ENCODE data around the gene RGS9BP.
"Not testable (repeated sequence)": the region's sequence is repeated elsewhere in the genome, so short reads cannot be mapped to it uniquely, and the experiment has no call there.

RGS9BP gene, protein sequence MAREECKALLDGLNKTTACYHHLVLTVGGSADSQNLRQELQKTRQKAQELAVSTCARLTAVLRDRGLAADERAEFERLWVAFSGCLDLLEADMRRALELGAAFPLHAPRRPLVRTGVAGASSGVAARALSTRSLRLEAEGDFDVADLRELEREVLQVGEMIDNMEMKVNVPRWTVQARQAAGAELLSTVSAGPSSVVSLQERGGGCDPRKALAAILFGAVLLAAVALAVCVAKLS

DNA sequence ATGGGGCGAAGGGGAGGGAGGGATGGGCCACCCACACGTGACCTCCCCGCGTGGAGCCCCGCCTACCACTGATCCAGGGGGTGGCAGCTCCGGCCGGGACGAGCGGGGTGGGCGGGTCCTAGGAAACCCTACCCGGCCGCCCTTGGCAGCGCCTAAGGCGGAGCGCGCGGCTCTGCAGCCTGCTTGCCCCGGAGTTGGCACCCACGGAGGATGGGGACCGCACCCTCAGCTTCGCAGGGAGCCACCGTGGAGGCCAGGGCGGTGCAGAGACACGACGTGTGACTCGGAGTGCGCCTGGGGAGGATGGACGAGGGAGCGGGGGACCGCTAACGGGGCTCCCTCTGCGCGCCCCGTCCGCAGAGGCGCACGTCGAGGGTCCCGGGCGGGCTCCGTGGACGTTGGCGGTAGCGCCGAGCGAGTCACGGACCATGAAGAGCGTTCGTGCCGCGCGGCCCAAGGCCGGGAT lies at the start of gene RGS9BP:
TSS of gene RGS9BP (plus strand) at position 129 of the 466 bp plus-strand sequence. CDS start 416 bp downstream, outside the sequence.
- DNase-seq: peak; percentile 42

DNA sequence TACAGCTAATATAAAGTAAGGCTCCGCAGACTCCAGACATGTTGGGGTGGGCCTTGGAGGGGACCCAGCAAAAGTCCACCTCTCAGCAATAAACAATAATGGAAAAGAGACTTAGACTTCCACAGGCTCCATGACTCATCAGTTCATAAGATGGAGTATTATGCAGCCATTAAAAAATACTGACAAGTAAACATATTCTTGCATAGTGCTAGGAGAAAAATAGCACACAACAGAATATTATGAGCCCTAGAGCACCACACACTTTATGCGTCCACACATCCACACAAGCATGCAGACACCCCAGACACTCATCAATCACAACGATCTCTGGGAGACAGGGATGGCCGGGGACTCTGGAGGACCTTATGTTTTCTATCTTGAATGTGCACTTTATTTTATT lies 48.7 kb upstream of the RGS9BP start:
- DNase-seq: no peak

GRCh38 chr19:32627714-32628270 lies 47.9 kb upstream of the RGS9BP start:
- DNase-seq: no peak

DNA sequence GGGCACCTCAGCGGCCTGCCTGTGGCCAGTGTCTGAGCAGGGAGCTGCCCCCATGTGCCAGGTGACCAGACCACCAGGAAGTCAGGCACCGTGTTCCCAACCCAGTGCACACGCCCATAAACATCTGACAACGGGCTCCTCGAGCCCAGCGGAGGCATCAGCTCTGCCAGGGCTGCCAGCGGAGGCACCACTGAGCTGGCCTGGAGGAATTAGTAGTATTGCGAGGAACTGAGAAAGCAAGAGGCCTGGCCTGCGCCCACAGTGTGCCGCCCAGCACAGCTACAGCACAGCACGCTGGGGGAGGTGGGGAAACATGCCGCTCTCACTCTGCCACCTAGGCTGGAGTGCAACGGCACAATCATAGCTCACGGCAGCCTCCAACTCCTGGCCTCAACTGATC lies 45.3 kb upstream of the RGS9BP start:
- DNase-seq: no peak

DNA sequence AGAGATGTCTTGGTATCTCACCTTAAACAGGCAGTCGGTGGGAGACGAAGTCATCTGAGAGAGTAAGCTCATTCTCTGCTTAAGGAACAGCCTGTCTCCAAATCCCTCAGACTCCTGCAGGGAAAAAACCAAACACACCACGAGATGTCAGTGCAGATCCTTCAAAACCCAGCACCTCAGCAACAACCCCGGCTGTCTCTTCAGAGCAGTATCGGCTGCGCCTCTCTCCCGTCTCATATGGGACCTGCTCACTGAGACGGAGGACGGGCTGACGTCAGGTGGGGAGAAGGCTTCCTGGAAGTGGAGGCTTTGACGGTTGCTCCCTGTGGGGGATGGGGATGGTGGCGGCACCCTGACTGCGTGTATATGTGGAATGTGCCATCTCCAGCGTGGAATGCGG lies 44.3 kb upstream of the RGS9BP start:
- no peak for DNase-seq

DNA sequence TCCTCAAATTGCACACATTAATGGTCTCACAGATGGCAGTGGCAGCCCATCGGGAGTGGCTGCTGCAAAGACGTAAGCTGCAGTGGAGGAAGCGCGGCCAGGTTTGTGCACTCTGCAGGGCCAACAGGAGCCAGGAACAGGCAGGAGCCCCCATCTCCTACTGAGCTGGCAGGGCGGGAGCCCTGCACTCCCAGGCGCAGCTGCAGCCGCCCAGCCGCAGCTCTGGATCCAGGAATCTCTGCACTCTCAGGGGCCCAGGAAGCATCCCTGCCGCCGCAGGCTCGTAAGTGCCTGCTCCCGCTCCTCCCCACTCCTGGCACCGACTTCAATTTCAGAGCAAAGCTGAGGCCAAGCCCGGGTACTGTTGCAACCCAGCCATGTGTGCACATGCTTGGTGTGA lies 38.2 kb upstream of the RGS9BP start:
- no peak for DNase-seq

DNA sequence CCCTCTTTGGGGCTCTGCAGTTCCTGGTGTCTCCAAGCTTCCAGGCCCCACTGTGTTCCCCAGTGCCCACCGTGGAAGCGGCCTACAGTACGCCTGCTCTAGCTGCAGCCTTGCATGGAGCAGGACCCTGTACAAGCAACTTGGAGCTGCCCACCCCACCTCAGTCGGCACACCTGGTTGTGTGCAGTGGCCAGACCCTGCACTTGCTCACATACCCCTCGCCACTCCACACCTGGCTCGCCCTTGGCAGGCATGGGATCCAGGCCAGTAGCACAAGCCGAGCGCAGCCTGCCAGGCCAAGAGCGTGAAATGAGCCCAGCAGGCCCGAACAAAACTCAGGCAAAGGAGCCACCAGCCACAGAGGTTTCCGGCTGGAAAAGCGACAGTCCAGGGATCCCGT lies 37.0 kb upstream of the RGS9BP start:
- no peak for DNase-seq

GRCh38 chr19:32642771-32643170 lies 32.9 kb upstream of the RGS9BP start:
- DNase-seq: no peak

GRCh38 chr19:32646556-32646955 lies 29.1 kb upstream of the RGS9BP start:
- DNase-seq: no peak

DNA sequence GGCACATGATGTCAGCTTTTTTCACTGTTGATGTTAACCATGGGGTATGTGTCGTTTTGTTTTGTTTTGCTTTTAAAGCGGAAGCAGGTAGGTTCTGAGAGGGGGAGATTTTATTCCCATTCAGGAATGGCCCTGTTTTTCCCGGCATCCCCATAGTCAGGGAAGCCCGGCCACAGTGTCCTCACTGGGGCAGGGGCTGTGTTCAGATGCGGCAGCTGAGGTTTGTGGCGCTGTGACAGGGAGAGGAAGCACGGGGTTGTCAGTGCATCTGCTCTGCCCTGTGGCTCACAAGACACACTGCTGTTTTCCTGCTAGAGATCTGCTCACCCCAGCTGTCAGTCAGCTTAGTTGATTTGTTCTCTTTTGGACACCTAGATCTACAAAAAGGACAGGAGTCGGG lies 28.3 kb upstream of the RGS9BP start:
- DNase-seq: no peak

DNA sequence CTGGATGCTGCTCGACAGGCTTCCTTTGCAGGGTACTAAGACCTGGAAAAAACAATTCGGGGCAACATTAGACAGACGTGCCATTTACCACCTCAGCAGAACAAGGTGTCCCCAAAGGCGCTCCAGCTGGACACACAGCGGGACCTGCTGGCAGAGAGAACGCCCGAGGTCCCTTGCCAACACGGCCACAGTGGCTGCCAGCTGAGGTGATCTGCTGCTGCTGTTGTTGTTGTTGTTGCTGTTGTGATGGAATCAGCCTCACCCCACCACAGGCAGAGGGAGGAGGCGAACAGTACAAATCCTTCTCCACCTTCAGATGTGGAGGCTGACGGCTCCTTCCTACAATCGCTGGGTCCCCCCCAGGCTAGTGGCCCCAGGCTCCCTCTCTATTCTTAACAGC lies 25.9 kb upstream of the RGS9BP start:
- no peak for DNase-seq

DNA sequence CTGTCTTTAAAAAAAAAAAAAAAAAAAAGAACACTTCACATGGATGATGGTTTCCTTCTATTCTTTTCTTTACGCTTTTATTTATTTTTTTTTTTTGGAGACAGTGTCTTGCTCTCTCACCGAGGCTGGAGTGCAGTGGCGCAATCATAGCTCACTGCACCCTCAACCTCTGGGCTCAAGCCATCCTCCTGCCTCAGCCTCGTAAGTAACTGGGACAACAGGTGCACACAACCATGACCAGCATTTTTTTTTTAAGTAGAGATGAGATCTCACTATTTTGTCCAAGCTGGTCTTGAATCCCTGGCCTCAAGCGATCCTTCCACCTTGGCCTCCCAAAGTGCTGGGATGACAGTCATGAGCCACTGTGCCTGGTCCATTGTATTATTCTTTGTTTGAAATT lies 25.0 kb upstream of the RGS9BP start:
- no peak for DNase-seq

GRCh38 chr19:32651729-32652140 lies 23.9 kb upstream of the RGS9BP start:
- DNase-seq: no peak

DNA sequence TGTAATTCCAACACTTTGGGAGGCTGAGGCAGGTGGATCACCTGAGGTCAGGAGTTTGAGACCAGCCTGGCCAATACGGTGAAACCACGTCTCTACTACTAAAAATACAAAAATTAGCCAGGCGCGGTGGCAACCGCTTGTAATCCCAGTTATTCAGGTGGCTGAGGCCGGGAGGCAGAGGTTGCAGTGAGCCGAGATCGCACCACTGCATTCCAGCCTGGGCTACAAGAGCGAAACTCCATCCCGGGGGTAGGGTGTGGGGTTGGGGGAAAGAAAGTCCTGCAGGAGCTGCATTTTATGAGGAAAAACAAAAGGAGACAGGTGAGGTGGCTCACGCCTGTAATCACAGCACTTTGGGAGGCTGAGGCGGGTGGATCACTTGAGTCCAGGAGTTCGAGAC lies 23.3 kb upstream of the RGS9BP start:
- DNase-seq: not testable (repeated sequence)

- DNase-seq: no peak
Observed at GRCh38 chr19:32652894-32653598, 22.6 kb upstream of the RGS9BP start.

GRCh38 chr19:32653599-32653915 lies 22.1 kb upstream of the RGS9BP start:
- DNase-seq: no peak

DNA sequence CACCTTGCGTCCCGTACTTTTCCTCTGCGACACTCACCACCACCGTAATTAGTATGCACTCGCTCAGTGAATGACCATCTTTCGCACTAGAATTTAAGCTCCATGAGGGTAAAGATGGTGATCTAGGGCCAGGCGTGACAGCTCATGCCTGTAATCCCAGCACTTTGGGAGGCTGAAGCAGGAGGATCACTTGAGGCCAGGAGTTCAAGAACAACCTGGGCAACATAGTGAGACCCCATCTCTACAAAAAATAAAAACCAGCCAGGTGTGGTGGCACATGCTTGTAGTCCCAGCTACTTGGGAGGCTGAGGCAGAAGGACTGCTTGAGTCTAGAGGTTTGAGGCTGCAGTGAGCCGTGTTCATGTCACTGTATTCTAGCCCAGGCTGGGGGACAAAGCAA lies 19.3 kb upstream of the RGS9BP start:
- not testable (repeated sequence) for DNase-seq

DNA sequence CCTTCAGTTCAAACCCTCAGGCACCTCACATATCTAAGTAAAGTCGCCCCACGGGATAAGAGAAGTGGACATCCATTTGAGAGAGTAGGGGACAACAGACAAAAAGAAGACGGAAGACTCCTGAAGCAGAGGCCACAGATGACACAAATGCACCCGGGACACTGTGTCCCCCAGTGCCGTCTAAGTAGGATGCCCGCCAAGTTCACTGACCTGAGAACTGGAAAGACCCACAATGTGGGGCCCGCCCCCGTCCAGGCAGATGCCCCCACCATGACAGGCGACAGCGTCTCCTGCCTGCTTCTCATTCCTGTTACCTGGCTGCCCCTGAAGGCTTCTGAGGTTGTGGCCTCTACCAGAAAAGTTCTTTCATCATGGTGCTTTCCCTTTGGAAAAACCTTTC lies 17.6 kb upstream of the RGS9BP start:
- no peak for DNase-seq

DNA sequence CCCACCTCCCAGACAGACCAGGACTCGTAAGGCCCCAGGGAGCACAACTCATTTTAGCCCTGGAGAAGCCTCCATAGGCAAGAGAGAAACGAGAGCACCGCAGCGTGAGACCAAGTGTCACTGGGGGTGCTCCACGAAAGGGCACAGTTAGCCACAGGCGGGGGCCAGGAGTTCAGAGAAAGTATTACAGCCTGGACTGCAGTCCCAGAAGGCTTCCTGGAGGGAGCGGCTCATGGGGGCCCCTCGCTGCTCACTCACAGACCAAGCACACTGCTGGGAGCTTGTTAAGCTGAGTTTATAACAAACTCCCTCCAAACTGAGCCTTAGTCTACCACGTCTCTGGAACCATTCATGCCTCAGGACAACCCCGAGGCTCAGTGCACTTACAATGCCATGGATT lies 17.1 kb upstream of the RGS9BP start:
- no peak for DNase-seq

DNA sequence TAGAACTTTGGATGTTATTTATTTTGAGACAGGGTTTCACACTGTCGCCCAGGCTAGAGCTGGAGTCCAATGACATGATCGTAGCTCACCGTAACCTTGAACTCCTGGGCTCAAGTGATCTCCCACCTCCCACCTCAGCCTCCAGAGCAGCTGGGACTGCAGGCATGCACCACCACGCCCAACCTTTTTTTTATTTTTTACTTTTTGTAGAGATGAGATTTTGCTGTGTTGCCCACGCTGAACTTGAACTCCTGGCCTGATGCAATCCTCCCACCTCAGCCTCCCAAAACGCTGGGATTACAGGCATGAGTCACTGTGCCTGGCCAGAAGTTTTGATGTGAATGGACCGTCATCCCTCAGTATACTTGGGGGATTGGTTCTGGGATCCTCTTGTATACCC lies 14.3 kb upstream of the RGS9BP start:
- no peak for DNase-seq

DNA sequence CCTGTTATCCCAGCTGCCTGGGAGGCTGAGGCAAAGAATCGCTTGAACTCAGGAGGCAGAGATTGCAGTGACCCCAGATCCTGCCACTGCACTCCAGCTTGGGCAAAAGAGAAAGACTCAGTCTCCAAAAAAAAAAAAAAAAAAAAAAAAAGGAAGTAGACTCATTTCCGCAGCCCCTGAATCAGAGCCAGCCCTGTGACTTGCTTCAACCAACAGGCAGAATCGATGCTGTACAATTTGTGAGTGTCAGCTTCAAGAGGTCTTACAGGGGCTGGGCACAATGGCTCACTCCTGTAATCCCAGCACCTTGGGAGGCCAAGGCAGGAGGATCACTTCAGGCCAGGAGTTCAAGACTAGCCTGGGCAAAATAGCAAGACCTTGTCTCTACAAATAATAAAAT lies 13.5 kb upstream of the RGS9BP start:
- DNase-seq: no peak

GRCh38 chr19:32666084-32666483 lies 9.6 kb upstream of the RGS9BP start:
- no peak for DNase-seq

DNA sequence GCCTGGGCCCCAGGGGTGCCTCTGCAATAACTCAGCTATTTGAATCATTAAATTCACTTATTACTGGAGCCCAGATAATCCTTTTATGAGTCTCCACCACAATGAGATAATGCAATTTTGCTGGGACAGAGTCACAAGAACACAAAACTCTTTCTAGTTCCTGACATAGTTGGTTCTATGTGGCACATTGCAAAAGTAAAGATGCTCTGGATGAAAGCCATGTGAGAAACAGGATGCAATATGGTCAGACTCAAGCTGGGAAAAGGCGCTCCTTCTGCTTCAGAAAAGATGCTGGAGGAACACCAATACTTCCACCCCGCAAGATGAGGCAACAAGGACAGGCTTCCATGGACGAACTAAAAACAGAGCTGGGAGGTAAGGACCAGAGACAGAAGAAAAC lies 6.3 kb upstream of the RGS9BP start:
- DNase-seq: no peak

DNA sequence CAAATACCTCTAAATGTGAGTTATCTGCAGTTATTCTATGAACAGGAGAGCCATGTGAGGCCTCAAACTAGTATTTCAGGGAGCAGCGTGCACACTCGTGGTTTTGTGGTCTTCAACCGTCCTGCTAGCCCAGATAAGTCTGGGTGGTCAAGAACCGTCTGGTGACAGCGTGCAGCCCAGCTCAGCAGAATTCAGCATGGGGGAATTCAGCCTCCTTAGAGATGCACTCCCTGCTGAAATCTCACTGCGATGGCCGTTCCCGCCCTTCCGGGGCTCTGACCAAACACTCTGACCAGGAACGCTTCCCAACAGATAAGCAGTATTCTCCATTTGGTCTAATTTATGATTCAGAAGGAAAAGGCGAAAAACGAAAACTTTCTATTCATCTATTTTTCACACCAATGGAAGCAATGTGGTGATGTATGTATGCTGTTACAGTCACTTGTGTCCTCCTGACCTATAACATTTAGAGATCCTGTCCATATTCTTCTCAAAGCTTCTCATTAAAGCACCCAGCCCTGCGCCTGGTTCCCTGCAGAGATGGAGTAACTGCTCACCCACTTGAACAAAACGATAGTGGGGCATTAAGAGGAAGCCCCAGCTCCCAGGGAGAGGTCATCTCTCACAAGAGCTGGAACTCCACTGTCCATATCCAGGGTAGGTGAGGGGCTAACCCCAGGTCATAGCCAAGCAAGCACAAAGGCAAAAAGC lies 3.6 kb upstream of the RGS9BP start:
- no peak for DNase-seq
